H4 (cell line): Measurements from ENCODE around the gene TSPAN10. TPM values are rescaled to one million over a fixed set of nuclear protein-coding genes. Genes with fewer than 3 reads are reported as not detected.

Experiments used
- DNase-seq: peaks from one replicate; pipeline ENCODE4 v3.0.0-alpha.2; 2015; ENCODE audit warnings: low spot score
- total RNA-seq: library from RNA; depleted of rRNA; stranded (reverse); fragments of >200 nt; shearing (Covaris generic); gene quantifications from 2 replicates; pipeline ENCODE4 v1.2.3, GENCODE V29; 2014; rRNA removed

The TSPAN10 gene
- total RNA-seq, 1 experiment from 2014 or later, result 0.06 TPM

DNA sequence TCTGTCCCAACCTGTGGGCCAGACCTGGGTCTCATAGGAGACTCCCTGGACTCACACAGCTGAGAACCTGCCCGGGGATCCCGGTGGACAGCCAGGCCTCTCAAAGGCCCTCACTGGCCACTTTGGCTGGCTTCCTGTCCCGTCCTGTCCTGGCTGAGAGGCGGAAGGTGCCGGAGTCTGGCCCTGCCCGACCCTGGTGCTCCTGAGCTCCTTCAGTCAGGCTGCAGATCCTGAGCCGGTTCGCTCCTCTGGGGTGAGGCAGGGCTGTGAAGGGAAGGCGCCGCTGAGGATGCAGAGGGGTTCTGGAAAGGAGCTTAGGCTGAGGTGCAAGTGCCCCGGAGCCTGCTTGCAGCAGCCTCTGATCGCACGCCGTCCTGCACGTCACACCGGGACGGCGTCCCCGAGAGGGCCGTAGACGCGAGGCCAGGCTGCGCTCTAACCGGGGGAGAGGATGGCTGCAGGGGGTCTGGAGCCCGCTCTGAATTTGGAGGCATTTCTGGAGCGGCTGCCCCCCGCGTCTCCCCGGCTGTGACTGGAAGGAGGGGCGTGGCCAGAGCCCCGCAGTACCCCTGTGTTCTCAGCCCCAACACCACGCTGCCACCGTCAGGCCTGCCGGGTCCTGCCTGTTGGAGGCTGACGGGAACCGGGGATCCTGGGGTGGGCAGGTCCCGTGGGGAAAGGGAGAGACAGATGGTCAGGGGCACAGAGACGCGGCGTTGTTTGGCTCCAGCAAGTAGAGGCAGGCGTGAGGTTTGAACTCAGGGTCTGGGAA, 51.0 kb downstream of the TSPAN10 start:
- DNase-seq, result no peak

DNA sequence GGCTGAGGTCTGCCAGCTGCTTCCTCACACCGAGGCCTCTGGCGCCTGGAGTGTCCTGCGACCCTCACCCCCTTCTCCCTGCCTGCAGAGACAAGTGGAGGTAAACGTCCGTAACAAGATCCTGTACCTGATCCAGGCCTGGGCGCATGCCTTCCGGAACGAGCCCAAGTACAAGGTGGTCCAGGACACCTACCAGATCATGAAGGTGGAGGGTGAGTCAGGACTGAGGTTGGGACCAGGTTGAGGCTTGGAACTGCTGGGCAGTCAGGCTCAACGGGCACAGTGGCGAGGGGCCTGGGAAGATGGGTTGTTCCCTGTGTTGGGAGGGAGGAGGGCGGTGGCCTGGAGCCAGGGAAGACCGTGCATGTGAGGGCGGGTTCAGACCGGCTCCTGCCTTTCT, 51.6 kb downstream of the TSPAN10 start:
- no peak for DNase-seq

DNA sequence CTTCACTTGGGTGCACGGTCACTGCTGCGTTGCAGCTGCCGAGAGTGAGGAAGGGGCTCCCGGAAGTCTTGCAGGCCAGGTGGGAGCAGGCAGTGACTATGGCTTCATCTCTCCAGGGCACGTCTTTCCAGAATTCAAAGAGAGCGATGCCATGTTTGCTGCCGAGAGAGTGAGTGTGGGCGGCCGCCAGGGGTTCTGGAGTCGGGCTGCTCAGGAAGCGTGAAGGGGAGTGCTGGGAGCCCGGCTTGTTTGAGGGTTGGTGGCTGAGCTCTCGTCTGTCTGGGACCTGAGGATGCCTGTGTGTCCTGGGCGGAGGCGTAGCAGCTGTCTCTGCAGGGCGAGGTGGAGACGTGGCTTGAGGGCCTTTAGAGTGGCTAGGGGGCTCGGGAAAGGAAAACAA, 53.1 kb downstream of the TSPAN10 start:
- no peak for DNase-seq

DNA sequence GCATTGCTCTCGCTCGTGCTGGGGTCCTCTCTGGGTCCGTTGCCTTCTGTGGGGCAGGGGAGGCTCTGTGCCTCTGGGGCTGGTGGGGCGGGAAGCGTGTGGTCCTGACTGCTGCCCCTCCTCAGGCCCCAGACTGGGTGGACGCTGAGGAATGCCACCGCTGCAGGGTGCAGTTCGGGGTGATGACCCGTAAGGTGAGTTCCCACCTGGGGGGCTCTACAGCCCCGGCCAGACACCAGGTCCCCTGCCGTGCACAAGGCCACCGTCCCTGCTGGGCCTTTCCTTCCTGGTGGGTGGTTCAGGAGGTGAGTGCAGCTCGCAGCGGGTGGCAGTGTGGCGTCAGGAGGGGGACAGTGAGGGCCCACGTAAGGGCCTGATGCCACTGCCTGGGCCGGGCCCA, 53.6 kb downstream of the TSPAN10 start:
- no peak for DNase-seq

DNA sequence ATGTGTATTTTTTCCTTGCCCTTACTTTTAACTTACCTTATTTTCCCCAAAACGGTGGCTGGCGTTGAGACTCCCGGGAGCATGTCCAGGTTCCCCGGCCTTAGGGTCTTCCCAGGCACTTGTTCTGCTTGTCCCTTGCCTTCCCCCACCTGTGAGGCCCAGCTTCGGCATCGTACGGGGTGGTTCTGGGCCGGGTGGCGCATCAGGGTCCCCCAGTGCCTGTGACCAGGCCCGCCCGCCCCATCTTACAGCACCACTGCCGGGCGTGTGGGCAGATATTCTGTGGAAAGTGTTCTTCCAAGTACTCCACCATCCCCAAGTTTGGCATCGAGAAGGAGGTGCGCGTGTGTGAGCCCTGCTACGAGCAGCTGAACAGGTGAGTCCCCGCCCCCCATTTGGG, 54.2 kb downstream of the TSPAN10 start:
- no peak for DNase-seq

DNA sequence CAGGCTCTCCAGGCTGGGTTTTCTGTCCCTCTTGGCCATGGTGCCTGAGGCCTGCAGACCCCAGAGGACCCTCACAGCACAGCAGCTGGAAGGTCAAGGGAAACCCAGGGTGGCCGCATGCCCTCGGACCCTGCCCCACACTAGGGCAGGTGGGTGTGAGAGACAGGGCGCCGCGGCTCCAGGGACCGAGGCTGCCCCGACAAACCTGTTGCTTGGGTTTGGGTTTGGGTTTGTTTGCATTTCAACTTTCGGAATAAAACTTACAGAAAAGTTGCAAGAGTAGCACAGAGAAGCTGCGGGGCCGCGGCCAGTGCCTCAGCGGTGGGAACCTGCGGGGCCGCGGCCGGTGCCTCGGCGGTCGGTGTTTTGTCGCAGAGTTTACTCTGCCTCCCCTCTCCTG, 54.6 kb downstream of the TSPAN10 start:
- no peak for DNase-seq

DNA sequence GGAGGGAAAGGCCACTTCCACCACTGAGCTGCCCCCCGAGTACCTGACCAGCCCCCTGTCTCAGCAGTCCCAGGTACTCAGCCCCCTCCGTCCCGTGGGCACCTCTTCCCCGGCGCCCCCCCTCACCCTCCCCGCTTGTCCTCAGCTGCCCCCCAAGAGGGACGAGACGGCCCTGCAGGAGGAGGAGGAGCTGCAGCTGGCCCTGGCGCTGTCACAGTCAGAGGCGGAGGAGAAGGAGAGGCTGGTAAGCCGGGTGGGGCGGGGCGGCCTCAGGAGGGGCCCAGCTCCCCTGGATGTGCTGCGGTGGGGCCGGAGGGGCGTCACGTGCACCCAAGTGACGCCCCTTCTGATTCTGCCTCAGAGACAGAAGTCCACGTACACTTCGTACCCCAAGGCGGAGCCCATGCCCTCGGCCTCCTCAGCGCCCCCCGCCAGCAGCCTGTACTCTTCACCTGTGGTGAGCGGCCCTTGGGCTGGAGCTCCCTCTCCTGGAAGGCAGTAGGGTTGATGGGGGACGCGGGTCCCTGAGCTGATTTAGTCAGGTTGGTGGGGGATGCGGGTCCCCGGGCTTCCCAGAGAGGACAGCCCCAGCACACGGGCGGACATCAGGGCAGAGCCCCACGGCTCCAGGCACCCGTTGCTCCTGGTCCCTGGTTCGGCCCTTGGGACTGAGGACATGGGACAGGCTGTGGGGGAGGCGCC, 56.7 kb downstream of the TSPAN10 start:
- DNase-seq, result no peak

DNA sequence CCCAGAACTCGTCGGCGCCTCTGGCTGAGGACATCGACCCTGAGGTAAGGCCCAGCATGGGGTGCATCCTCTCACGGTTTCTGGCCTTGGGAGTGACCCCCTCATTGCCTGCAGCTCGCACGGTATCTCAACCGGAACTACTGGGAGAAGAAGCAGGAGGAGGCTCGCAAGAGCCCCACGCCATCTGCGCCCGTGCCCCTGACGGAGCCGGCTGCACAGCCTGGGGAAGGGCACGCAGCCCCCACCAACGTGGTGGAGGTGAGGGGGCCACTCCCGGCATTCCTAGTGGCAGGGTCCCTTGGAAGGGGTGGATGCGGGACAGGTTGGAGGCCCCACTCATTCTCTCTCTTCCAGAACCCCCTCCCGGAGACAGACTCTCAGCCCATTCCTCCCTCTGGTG, 57.8 kb downstream of the TSPAN10 start:
- no peak for DNase-seq

DNA sequence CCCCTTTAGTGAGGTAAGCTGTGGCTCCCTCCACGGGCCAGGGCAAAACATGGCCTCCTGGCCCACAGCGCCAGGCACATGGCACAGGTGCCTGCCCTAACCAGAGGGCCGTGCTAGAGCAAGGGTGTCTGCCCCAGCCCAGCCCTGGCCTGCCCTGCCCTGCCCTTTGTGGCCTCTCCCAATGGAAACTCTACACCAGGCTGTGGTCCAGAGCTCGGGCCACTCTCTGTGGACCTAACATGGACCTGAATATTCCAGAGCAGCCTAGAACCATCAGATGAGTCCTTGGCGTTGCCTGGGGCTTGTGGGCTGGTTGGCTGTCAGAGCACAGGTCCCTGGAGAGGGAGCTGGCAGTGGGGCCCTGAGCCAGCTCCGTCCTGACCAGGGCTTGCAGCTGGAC, 58.2 kb downstream of the TSPAN10 start:
- DNase-seq, result no peak

DNA sequence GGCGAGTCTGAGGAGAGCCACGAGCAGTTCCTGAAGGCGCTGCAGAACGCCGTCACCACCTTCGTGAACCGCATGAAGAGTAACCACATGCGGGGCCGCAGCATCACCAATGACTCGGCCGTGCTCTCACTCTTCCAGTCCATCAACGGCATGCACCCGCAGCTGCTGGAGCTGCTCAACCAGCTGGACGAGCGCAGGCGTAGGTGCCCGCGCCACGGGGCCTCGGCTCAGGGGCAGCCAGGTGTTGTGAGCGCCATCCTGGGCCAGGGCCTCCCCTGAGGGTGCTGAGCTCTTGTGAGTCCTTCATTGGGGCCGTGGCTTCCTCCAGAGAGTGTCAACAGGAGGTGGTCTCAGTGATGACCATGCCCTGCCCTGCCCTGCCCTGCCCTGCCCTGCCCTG, 58.8 kb downstream of the TSPAN10 start:
- no peak for DNase-seq

DNA sequence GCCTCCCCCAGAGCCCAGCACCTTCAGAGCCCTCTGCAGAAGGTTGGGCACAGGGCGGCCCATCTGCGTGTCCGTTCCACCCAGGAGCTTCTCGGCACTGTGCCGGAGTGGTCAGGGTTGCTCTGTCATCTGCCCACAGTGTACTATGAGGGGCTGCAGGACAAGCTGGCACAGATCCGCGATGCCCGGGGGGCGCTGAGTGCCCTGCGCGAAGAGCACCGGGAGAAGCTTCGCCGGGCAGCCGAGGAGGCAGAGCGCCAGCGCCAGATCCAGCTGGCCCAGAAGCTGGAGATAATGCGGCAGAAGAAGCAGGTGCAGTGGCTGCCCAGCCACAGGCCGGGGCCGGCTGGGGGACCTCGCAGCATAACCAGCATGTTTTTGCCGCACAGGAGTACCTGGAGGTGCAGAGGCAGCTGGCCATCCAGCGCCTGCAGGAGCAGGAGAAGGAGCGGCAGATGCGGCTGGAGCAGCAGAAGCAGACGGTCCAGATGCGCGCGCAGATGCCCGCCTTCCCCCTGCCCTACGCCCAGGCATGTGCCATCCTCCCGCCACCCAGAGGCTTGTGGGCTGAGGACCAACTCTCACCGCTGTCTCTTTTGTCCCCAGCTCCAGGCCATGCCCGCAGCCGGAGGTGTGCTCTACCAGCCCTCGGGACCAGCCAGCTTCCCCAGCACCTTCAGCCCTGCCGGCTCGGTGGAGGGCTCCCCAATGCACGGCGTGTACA, 59.4 kb downstream of the TSPAN10 start:
- DNase-seq, result no peak

DNA sequence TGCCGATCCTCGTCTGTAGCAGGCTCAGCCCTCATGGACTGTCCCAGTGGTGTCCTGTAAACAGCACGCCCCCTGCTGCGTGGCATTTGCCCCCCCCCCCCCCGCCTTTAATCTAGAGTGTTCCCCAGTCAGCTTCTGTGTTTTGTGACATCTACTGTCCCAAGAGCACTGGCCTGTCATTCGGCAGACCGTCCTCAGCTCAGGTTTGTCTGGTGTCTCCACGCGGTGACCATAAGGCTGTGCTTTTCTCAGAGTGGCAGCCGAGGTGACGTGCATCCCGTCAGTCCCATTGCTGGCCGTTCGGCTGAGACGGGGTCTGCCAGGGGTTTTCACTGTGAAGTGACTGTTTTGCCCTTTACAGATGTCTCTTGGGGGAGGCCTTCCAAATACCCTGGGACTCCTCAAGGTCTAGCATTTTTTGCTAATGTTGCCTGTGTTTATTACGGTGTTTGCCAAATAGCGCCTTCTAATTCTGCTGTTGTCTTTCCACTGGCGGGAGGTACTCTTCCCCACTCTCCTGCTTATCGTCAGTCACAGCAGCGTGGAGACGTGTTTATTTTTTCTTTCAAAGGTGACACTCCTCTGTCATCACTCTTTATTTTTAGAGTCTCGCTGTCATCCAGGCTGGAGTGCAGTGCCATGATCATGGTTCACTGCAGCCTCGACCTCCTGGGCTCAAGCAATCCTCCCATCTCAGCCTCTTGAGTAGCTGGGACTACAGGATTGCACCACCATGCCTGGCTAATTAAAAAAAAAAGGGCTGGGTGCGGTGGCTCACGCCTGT, 60.5 kb downstream of the TSPAN10 start:
- DNase-seq, result no peak

Other genes starting within 250 kb of the TSPAN10 start
- 0.31 and 3.4 TPM in 2 replicates for gene BAHCC1, start 241.7 kb upstream of the TSPAN10 start, total RNA-seq
- 1,105 and 1,576 TPM in 2 replicates for gene ACTG1, start 124.4 kb upstream of the TSPAN10 start, total RNA-seq
- gene FSCN2, start 108.8 kb upstream of the TSPAN10 start, total RNA-seq, result 0.27 TPM in 1 of 2 replicates, not detected in the other
- gene FAAP100, start 84.8 kb upstream of the TSPAN10 start, total RNA-seq, result 6.6 and 7.4 TPM in 2 replicates
- 55.0 and 63.7 TPM in 2 replicates for gene NPLOC4, start 84 bp upstream of the TSPAN10 start, total RNA-seq
- not detected in 2 replicates for gene PDE6G, start 19.3 kb downstream of the TSPAN10 start, total RNA-seq
- gene OXLD1, start 29.4 kb downstream of the TSPAN10 start, total RNA-seq, result 36.3 and 47.4 TPM in 2 replicates
- 10.7 and 16.7 TPM in 2 replicates for gene CCDC137, start 29.5 kb downstream of the TSPAN10 start, total RNA-seq
- gene ARL16, start 46.6 kb downstream of the TSPAN10 start, total RNA-seq, result 31.1 and 47.5 TPM in 2 replicates
- 26.6 and 38.3 TPM in 2 replicates for gene HGS, start 46.8 kb downstream of the TSPAN10 start, total RNA-seq
- 16.9 and 21.9 TPM in 2 replicates for gene MRPL12, start 66.2 kb downstream of the TSPAN10 start, total RNA-seq
- 51.6 and 77.0 TPM in 2 replicates for gene SLC25A10, start 75.1 kb downstream of the TSPAN10 start, total RNA-seq
- gene GCGR, start 167.0 kb downstream of the TSPAN10 start, total RNA-seq, result not detected in 2 replicates
- gene MCRIP1, start 196.1 kb downstream of the TSPAN10 start, total RNA-seq, result 13.7 and 14.9 TPM in 2 replicates
- gene PPP1R27, start 197.9 kb downstream of the TSPAN10 start, total RNA-seq, result not detected in 2 replicates
- 921 and 1,439 TPM in 2 replicates for gene P4HB, start 223.3 kb downstream of the TSPAN10 start, total RNA-seq
- gene ARHGDIA, start 234.1 kb downstream of the TSPAN10 start, total RNA-seq, result 78.2 and 78.9 TPM in 2 replicates